Ishikawa (cell line): ENCODE measurements around the gene CHPF.

Experiments used
- EP300 ChIP-seq: IDR thresholded peaks from 2 replicates; pipeline ENCODE4 v1.6.1; 2012; ENCODE audit warnings: borderline replicate concordance
- FOXM1 ChIP-seq: IDR thresholded peaks from 2 replicates; pipeline ENCODE4 v1.6.1; 2012; ENCODE audit warnings: low read depth, borderline replicate concordance
- NFIC ChIP-seq: IDR thresholded peaks from 2 replicates; pipeline ENCODE4 v1.6.1; 2012
- REST ChIP-seq: IDR thresholded peaks from 2 replicates; pipeline ENCODE4 v1.6.1; 2012; ENCODE audit warnings: low read depth, mild to moderate bottlenecking
- TCF12 ChIP-seq: IDR thresholded peaks from 2 replicates; pipeline ENCODE4 v1.6.1; 2012; ENCODE audit warnings: low read depth
- YY1 ChIP-seq: IDR thresholded peaks from 2 replicates; pipeline ENCODE4 v1.6.1; 2012; ENCODE audit warnings: low read depth

GRCh38 chr2:219532378-219532649 lies 11.3 kb downstream of the CHPF start:
- TF ChIP-seq REST = no peak
- TF ChIP-seq NFIC = no peak
- no peak for TF ChIP-seq FOXM1
- no peak for TF ChIP-seq EP300
- TF ChIP-seq TCF12 = no peak
- no peak for TF ChIP-seq YY1
